IgD-negative memory B cell (primary cell): ENCODE measurements around the gene ZNF501. TPM values are rescaled to one million over a fixed set of nuclear protein-coding genes. Genes with fewer than 3 reads are reported as not detected.
A peak's percentile ranks its signal among the peaks of the same experiment; 100 is the strongest.

Source experiments
- H3K27ac Mint-ChIP-seq, 3 donors: one replicate each; pipeline ENCODE4 v1.8.0; 2020 to 2022; ENCODE audit warnings: mild to moderate bottlenecking in 3 of 3, mixed read lengths in 3 of 3, moderate library complexity in 1 of 3
- H3K27me3 Mint-ChIP-seq: one replicate; pipeline ENCODE4 v1.8.0; 2021; ENCODE audit warnings: mixed read lengths
- H3K36me3 Mint-ChIP-seq: one replicate; pipeline ENCODE4 v1.8.0; 2020; ENCODE audit warnings: mild to moderate bottlenecking, mixed read lengths
- H3K4me1 Mint-ChIP-seq, 3 donors: one replicate each; pipeline ENCODE4 v1.8.0; 2020 to 2022; ENCODE audit warnings: mixed read lengths in 3 of 3, mild to moderate bottlenecking in 1 of 3
- H3K4me3 Mint-ChIP-seq, 4 donors: one replicate each; pipeline ENCODE4 v1.8.0; 2020 to 2022; ENCODE audit warnings: mild to moderate bottlenecking in 4 of 4, mixed read lengths in 4 of 4, moderate library complexity in 3 of 4
- H3K9me3 Mint-ChIP-seq, 3 donors: one replicate each; pipeline ENCODE4 v1.8.0; 2020 to 2021; ENCODE audit warnings: mixed read lengths in 3 of 3, mild to moderate bottlenecking in 1 of 3
- polyA plus RNA-seq: library from polyadenylated mRNA; unstranded; fragments of 300-500 nt; fragmentation: Illumina TruSeq; gene quantifications from one replicate; pipeline ENCODE4 v1.2.3, GENCODE V29; 2021

The ZNF501 gene
- polyA plus RNA-seq: 2.0 TPM

GRCh38 chr3:44729384-44729910 is at the start of gene ZNF501:
TSS of gene ZNF501 (plus strand) at chr3:44729635. CDS start at chr3:44734422, 4,787 bp downstream.
- Mint-ChIP-seq H3K9me3 (peaks cover 22 to 59% (median 36%) of the 10 kb centered on the region in 3 donors), H3K27ac (peak within 1 kb of the TSS; percentile 90 to 95 (median 91)), H3K4me1 (peaks cover 5 to 9% (median 7%) of the 10 kb centered on the region in 3 donors), H3K36me3 (peaks cover 18% of the 10 kb centered on the region), H3K27me3 (no peaks in the 10 kb centered on the region), H3K4me3 (peak within 1 kb of the TSS; percentile 95 to 100 (median 96))

- no peak overlapping the region for H3K4me3 Mint-ChIP-seq
- peaks cover 6% of the 10 kb centered on the region for H3K36me3 Mint-ChIP-seq
- H3K27ac Mint-ChIP-seq: no peak overlapping the region
- H3K27me3 Mint-ChIP-seq: no peaks in the 10 kb centered on the region
- peaks cover 6 to 13% (median 8%) of the 10 kb centered on the region in 3 donors for H3K4me1 Mint-ChIP-seq
- peaks cover 8 to 17% (median 13%) of the 10 kb centered on the region in 3 donors for H3K9me3 Mint-ChIP-seq
Observed at GRCh38 chr3:44680921-44681455, 48.4 kb upstream of the ZNF501 start.

GRCh38 chr3:44682182-44682896 is 47.1 kb upstream of the ZNF501 start:
- Mint-ChIP-seq H3K4me1 (peaks cover 7 to 13% (median 8%) of the 10 kb centered on the region in 3 donors), H3K27ac (peak overlapping the region in 1 of 3 donors; percentile 40), H3K36me3 (peaks cover 6% of the 10 kb centered on the region), H3K27me3 (peaks cover 2% of the 10 kb centered on the region), H3K9me3 (peaks cover 7 to 16% (median 13%) of the 10 kb centered on the region in 3 donors), H3K4me3 (peak overlapping the region in 1 of 4 donors; percentile 52)

- Mint-ChIP-seq H3K27me3 (peaks cover 14% of the 10 kb centered on the region), H3K4me1 (peaks cover 7 to 13% (median 8%) of the 10 kb centered on the region in 3 donors), H3K36me3 (peaks cover 6% of the 10 kb centered on the region), H3K9me3 (peaks cover 15 to 25% (median 21%) of the 10 kb centered on the region in 3 donors), H3K27ac (peak overlapping the region; percentile 2 to 93 (median 87)), H3K4me3 (peak overlapping the region; percentile 91 to 99 (median 96))
Observed at GRCh38 chr3:44685128-44685800, 44.2 kb upstream of the ZNF501 start.

- peaks cover 25% of the 10 kb centered on the region for H3K27me3 Mint-ChIP-seq
- H3K27ac Mint-ChIP-seq: no peak overlapping the region
- no peaks in the 10 kb centered on the region for H3K36me3 Mint-ChIP-seq
- H3K4me3 Mint-ChIP-seq: no peak overlapping the region
- H3K4me1 Mint-ChIP-seq: peaks cover 7 to 13% (median 8%) of the 10 kb centered on the region in 3 donors
- H3K9me3 Mint-ChIP-seq: peaks cover 17 to 26% (median 24%) of the 10 kb centered on the region in 3 donors
Observed at GRCh38 chr3:44687898-44688297, 41.5 kb upstream of the ZNF501 start.

- peak within 1 kb of the TSS in 2 of 3 donors; percentile 47 to 71 for H3K27ac Mint-ChIP-seq
- peaks cover 13 to 30% (median 28%) of the 10 kb centered on the region in 3 donors for H3K9me3 Mint-ChIP-seq
- H3K27me3 Mint-ChIP-seq: peaks cover 8% of the 10 kb centered on the region
- peak within 1 kb of the TSS; percentile 92 to 96 (median 92) for H3K4me3 Mint-ChIP-seq
- peaks cover 5% of the 10 kb centered on the region for H3K36me3 Mint-ChIP-seq
- peaks cover 0 to 11% (median 8%) of the 10 kb centered on the region in 3 donors for H3K4me1 Mint-ChIP-seq
Observed at GRCh38 chr3:44712455-44713075, 16.9 kb upstream of the ZNF501 start, which contains the start of gene ZNF502. TSS of gene ZNF502 (plus strand) at chr3:44712660. CDS start at chr3:44720262, 7,602 bp downstream.

- Mint-ChIP-seq H3K9me3 (peaks cover 20 to 61% (median 53%) of the 10 kb centered on the region in 3 donors), H3K36me3 (peaks cover 12% of the 10 kb centered on the region), H3K4me3 (no peak overlapping the region), H3K27ac (no peak overlapping the region), H3K4me1 (no peaks in the 10 kb centered on the region), H3K27me3 (no peaks in the 10 kb centered on the region)
Observed at GRCh38 chr3:44721231-44722102, 8.0 kb upstream of the ZNF501 start.

- Mint-ChIP-seq H3K9me3 (peaks cover 20 to 55% (median 49%) of the 10 kb centered on the region in 3 donors), H3K36me3 (peaks cover 12% of the 10 kb centered on the region), H3K27me3 (no peaks in the 10 kb centered on the region), H3K27ac (no peak overlapping the region), H3K4me1 (no peaks in the 10 kb centered on the region), H3K4me3 (no peak overlapping the region)
Observed at GRCh38 chr3:44722103-44722401, 7.4 kb upstream of the ZNF501 start.

- H3K4me1 Mint-ChIP-seq: peaks cover 0 to 5% (median 0%) of the 10 kb centered on the region in 3 donors
- H3K36me3 Mint-ChIP-seq: peaks cover 25% of the 10 kb centered on the region
- H3K9me3 Mint-ChIP-seq: peaks cover 22 to 62% (median 25%) of the 10 kb centered on the region in 3 donors
- H3K27ac Mint-ChIP-seq: no peak overlapping the region
- H3K4me3 Mint-ChIP-seq: no peak overlapping the region
- H3K27me3 Mint-ChIP-seq: no peaks in the 10 kb centered on the region
Observed at GRCh38 chr3:44734646-44735168, 5.3 kb downstream of the ZNF501 start.

- H3K36me3 Mint-ChIP-seq: peaks cover 14% of the 10 kb centered on the region
- H3K27me3 Mint-ChIP-seq: no peaks in the 10 kb centered on the region
- H3K27ac Mint-ChIP-seq: peak overlapping the region; percentile 81 to 93 (median 91)
- peaks cover 5 to 11% (median 5%) of the 10 kb centered on the region in 3 donors for H3K9me3 Mint-ChIP-seq
- peaks cover 20 to 32% (median 24%) of the 10 kb centered on the region in 3 donors for H3K4me1 Mint-ChIP-seq
- H3K4me3 Mint-ChIP-seq: peak overlapping the region; percentile 88 to 99 (median 92)
Observed at GRCh38 chr3:44761101-44761423, 31.6 kb downstream of the ZNF501 start.

GRCh38 chr3:44761424-44762169 is 32.2 kb downstream of the ZNF501 start, which contains the start of the genes KIAA1143 and KIF15:
TSS of gene KIAA1143 (minus strand) at chr3:44761619. CDS start at chr3:44761602, 17 bp downstream.
TSS of gene KIF15 (plus strand) at chr3:44761794. CDS start at chr3:44761866, 72 bp downstream.
- peaks cover 20 to 32% (median 24%) of the 10 kb centered on the region in 3 donors for H3K4me1 Mint-ChIP-seq

GRCh38 chr3:44762170-44762677 is 32.8 kb downstream of the ZNF501 start:
- Mint-ChIP-seq H3K9me3 (peaks cover 3 to 10% (median 5%) of the 10 kb centered on the region in 3 donors), H3K4me3 (peak overlapping the region; percentile 88 to 99 (median 92)), H3K27ac (peak overlapping the region; percentile 1 to 87 (median 81)), H3K36me3 (peaks cover 12% of the 10 kb centered on the region), H3K4me1 (peaks cover 18 to 32% (median 24%) of the 10 kb centered on the region in 3 donors), H3K27me3 (no peaks in the 10 kb centered on the region)

More at GRCh38 chr3:44761424-44762169, 32.2 kb downstream of the ZNF501 start, which contains the start of the genes KIAA1143 and KIF15:
- Mint-ChIP-seq H3K27ac (peak within 1 kb of the TSS; percentile 81 to 93 (median 91)), H3K9me3 (peaks cover 5 to 11% (median 5%) of the 10 kb centered on the region in 3 donors), H3K27me3 (no peaks in the 10 kb centered on the region), H3K4me3 (peak within 1 kb of the TSS; percentile 88 to 99 (median 92)), H3K36me3 (peaks cover 14% of the 10 kb centered on the region)
